Body of pancreas (tissue), 4 donors: ENCODE data around the gene SLC13A4. TPM values are rescaled to one million over a fixed set of nuclear protein-coding genes. Genes with fewer than 3 reads are reported as not detected.

Experiments
- ATAC-seq: fragments of 150-250 bp; one replicate; pipeline ENCODE4 v1.9.1; 2016
- DNase-seq, 4 donors: peaks; one replicate each; pipeline ENCODE4 v3.0.0-alpha.2; 2019
- H3K27ac ChIP-seq, 4 donors: fragments of 200-600 bp; sonication (generic); 1 replicate in 3 of 4; 2 replicates in 1 of 4; pipeline versions ENCODE4 v1.5.1 to v1.6.1; 2016 to 2019; ENCODE audit warnings: mild to moderate bottlenecking in 1 of 4, mixed read lengths in 1 of 4, moderate library complexity in 1 of 4
- H3K27me3 ChIP-seq, 2 donors: fragments of 200-600 bp; sonication (generic); one replicate each; pipeline ENCODE4 v1.6.0; 2016; ENCODE audit warnings: mild to moderate bottlenecking in 1 of 2
- H3K36me3 ChIP-seq, 2 donors: fragments of 200-600 bp; sonication (generic); replicated peaks in 1 of 2; 2 replicates each; pipeline ENCODE4 v1.5.1; 2016; ENCODE audit warnings: low read depth in 2 of 2; ENCODE audit not compliant: insufficient read depth in 1 of 2
- H3K4me1 ChIP-seq: fragments of 200-600 bp; sonication (generic); one replicate; pipeline ENCODE4 v1.6.0; 2016
- H3K4me3 ChIP-seq, 2 donors: fragments of 200-600 bp; sonication (generic); 1 replicate in 1 of 2; 2 replicates in 1 of 2; pipeline ENCODE4 v1.5.1; 2016 to 2019
- H3K9me3 ChIP-seq, 3 donors: fragments of 200-600 bp; sonication (generic); 1 replicate in 2 of 3; 2 replicates in 1 of 3; pipeline ENCODE4 v1.5.1; 2016
- POLR2A ChIP-seq, 3 donors: fragments of 450-650 bp; IDR thresholded peaks; one replicate each; pipeline ENCODE4 v1.6.1; 2016; ENCODE audit warnings: antibody characterized with exemption in 3 of 3, mild to moderate bottlenecking in 2 of 3
- WGBS, 2 donors: methylation state at CpG; one replicate each; pipeline ENCODE4 v1.1.5; 2017; 5-methylcytosine and 5-hydroxymethylcytosine counted together
- intact Hi-C: fragments of 100-400 bp; cut with DNase I; formaldehyde crosslinking; loops from one replicate; pipeline ENCODE4 v1.15.1; 2023
- total RNA-seq, 2 donors: library from RNA; depleted of rRNA; stranded (reverse); fragments of >200 nt; gene quantifications; one replicate each; pipeline ENCODE4 v1.1.0, GENCODE V29; 2016
- TF ChIP-seq, protein P1 (sequence below), 7 experiments: fragments of 450-650 bp in 4 of 7; fragments of 200-600 bp in 3 of 7; sonication (generic) in 3 of 7; IDR thresholded peaks; one replicate each; pipeline ENCODE4 v1.5.1; 2016 to 2019; ENCODE audit warnings: antibody characterized with exemption in 7 of 7

The SLC13A4 gene
- total RNA-seq, 2 donors from 2014 or later: not detected

DNA sequence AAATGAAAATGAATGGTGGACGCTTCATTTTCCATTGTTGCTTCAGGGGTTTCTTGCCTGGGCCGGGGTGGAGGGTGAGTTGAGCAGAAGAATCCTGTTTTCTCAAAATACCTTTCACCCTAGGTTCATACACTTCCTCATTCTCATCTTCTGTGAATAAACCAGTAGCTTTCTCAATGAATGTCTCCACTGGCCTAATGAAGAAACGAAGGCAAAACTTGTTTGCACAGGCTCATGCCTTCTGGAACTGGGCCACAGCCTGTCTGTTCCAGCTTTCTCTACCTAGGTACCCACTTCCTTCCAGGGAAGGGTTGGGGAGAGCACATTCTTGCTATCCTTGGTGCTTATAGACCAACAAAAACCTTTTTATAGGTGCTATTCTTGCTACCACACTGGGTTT, 44.4 kb downstream of the SLC13A4 start:
- Histone ChIP-seq H3K27ac (no peak overlapping the region), H3K36me3 (no peaks in the 10 kb centered on the region), H3K4me3 (no peak overlapping the region), H3K27me3 (no peaks in the 10 kb centered on the region), H3K9me3 (no peaks in the 10 kb centered on the region), H3K4me1 (peaks cover 7% of the 10 kb centered on the region)
- WGBS, 2 donors: 74 to 80% methylated on average over 3 of the region's 3 CpGs
- DNase-seq (no peak), ATAC-seq (no peak)
- intact Hi-C loops: no loop called here
- TF ChIP-seq, protein P1, sequence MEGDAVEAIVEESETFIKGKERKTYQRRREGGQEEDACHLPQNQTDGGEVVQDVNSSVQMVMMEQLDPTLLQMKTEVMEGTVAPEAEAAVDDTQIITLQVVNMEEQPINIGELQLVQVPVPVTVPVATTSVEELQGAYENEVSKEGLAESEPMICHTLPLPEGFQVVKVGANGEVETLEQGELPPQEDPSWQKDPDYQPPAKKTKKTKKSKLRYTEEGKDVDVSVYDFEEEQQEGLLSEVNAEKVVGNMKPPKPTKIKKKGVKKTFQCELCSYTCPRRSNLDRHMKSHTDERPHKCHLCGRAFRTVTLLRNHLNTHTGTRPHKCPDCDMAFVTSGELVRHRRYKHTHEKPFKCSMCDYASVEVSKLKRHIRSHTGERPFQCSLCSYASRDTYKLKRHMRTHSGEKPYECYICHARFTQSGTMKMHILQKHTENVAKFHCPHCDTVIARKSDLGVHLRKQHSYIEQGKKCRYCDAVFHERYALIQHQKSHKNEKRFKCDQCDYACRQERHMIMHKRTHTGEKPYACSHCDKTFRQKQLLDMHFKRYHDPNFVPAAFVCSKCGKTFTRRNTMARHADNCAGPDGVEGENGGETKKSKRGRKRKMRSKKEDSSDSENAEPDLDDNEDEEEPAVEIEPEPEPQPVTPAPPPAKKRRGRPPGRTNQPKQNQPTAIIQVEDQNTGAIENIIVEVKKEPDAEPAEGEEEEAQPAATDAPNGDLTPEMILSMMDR (IDR thresholded peaks at IDR 0.05): no peak
- TF ChIP-seq POLR2A (IDR thresholded peaks at IDR 0.05): no peak

- 84 to 95% methylated on average over 3 of the region's 3 CpGs for WGBS, 2 donors
- Histone ChIP-seq H3K27ac (no peak overlapping the region), H3K36me3 (no peaks in the 10 kb centered on the region), H3K9me3 (no peaks in the 10 kb centered on the region), H3K4me3 (no peak overlapping the region), H3K27me3 (no peaks in the 10 kb centered on the region), H3K4me1 (peaks cover 15% of the 10 kb centered on the region)
- no peak for TF ChIP-seq POLR2A (IDR thresholded peaks at IDR 0.05)
- TF ChIP-seq, protein P1 (IDR thresholded peaks at IDR 0.05): no peak
- DNase-seq (no peak), ATAC-seq (no peak)
- intact Hi-C loops: no loop called here
These were observed 45.8 kb downstream of the SLC13A4 start for GRCh38 chr7:135682191-135682590.

DNA sequence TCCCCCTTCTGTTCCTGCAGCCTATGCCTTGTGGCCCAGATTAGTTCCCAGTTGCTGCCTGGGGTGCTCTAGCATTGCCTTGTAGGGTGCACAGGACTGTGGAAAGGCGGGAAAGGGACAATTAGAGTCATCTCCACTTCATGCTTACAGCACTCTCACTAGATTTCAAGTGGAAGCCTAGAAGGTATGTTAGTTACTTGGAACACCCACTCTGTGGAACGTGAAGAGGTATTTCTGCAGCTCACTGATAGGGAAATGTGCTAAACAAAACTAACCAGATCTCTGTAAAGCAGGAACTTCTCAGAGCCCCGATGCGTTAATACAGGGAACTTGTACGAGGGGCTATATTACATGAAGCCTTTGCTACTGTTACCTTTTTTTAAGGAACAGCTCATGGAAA, 46.2 kb downstream of the SLC13A4 start:
- Histone ChIP-seq H3K4me1 (peaks cover 15% of the 10 kb centered on the region), H3K27me3 (no peaks in the 10 kb centered on the region), H3K4me3 (no peak overlapping the region), H3K9me3 (no peaks in the 10 kb centered on the region), H3K36me3 (no peaks in the 10 kb centered on the region), H3K27ac (no peak overlapping the region)
- TF ChIP-seq POLR2A (IDR thresholded peaks at IDR 0.05): no peak
- TF ChIP-seq, protein P1 (IDR thresholded peaks at IDR 0.05): no peak
- WGBS, 2 donors: 89 to 91% methylated on average over 5 of the region's 5 CpGs
- intact Hi-C loops: no loop called here
- ATAC-seq (no peak), DNase-seq (no peak)

DNA sequence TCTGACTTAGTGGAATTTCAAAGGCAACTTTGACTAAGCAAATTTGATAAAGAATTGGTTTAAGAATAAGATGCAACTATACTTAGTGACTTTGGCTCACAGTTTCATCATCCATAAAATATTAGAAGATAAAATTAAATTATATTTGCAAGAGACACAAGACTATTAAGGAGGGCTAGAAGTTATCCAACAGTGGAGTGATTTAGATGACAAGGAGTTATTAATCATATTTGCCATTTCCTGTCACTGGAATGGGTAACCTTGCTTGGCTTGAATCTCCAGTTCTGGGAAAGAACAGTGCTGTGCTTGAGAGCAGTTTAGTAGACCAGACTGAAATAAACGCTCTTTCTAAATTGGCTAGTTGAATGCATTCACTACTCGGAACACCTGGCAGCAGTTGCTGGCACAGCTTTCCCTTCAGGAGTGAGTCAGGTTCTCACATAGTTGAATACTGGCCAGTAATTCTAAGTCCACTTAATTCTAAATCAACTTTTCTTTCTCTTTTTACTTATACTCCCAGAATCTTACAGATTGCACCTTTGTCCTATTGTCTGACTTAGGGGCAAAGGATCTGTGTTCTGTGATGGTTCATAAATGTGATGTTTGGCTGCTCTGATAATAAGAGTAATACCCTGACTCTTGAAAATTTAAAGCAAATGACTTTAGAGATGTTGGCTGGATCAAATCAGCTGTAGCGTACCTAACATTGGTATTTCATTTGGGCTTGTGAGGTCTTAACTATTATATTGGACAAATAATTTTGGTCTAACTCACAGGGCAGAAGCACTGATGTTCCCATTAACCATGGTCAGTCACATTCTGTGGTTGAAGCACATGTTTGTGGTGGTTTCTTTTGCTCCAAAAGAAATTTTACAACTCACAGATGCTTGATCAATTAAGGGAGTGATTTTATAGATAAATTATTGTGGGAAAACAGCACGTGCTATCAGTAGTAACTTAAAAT, 49.1 kb downstream of the SLC13A4 start:
- no peaks in the 10 kb centered on the region for H3K9me3 ChIP-seq
- intact Hi-C loops: no loop called here
- H3K27ac ChIP-seq: peak overlapping the region; percentile 39 to 62 (median 46)
- peak; percentile 88 for ATAC-seq
- H3K27me3 ChIP-seq: no peaks in the 10 kb centered on the region
- 40 to 48% methylated on average over 4 of the region's 4 CpGs for WGBS, 2 donors
- no peak for TF ChIP-seq POLR2A (IDR thresholded peaks at IDR 0.05)
- TF ChIP-seq, protein P1 (IDR thresholded peaks at IDR 0.05): no peak
- DNase-seq: peak; percentile 63 to 89 (median 79)
- no peak overlapping the region for H3K4me3 ChIP-seq
- peaks cover 15% of the 10 kb centered on the region for H3K4me1 ChIP-seq
- peaks cover 0 to 3% of the 10 kb centered on the region in 2 donors for H3K36me3 ChIP-seq
